ENCODE measurements around the gene RINT1.
A peak's percentile ranks its signal among the peaks of the same experiment; 100 is the strongest.
"Not testable (repeated sequence)": the region's sequence is repeated elsewhere in the genome, so short reads cannot be mapped to it uniquely, and the experiment has no call there.

RINT1 gene

GRCh38 chr7:105531792-105532671 lies at the start of gene RINT1:
Gene RINT1, plus strand, starts transcription at chr7:105532201. Its CDS starts 115 bp downstream, at chr7:105532316.
- peak; percentile 88 for DNase-seq

GRCh38 chr7:105487579-105488571 lies 44.1 kb upstream of the RINT1 start:
- no peak for DNase-seq

GRCh38 chr7:105489409-105489808 lies 42.6 kb upstream of the RINT1 start:
- DNase-seq: no peak

GRCh38 chr7:105493196-105493922 lies 38.6 kb upstream of the RINT1 start:
- no peak for DNase-seq

- no peak for DNase-seq
Observed at GRCh38 chr7:105493923-105494315, 38.1 kb upstream of the RINT1 start.

- DNase-seq: no peak
Observed at GRCh38 chr7:105496521-105496920, 35.5 kb upstream of the RINT1 start.

- no peak for DNase-seq
Observed at GRCh38 chr7:105497016-105497415, 35.0 kb upstream of the RINT1 start.

- no peak for DNase-seq
Observed at GRCh38 chr7:105502173-105502572, 29.8 kb upstream of the RINT1 start.

GRCh38 chr7:105512415-105512814 lies 19.6 kb upstream of the RINT1 start:
- DNase-seq: no peak

GRCh38 chr7:105512926-105513526 lies 19.0 kb upstream of the RINT1 start:
- DNase-seq: no peak

GRCh38 chr7:105515610-105516009 lies 16.4 kb upstream of the RINT1 start:
- DNase-seq: not testable (repeated sequence)

- no peak for DNase-seq
Observed at GRCh38 chr7:105519353-105519752, 12.6 kb upstream of the RINT1 start.

GRCh38 chr7:105520620-105521019 lies 11.4 kb upstream of the RINT1 start:
- not testable (repeated sequence) for DNase-seq

GRCh38 chr7:105521027-105521716 lies 10.8 kb upstream of the RINT1 start:
- peak; percentile 43 for DNase-seq

- DNase-seq: peak; percentile 67
Observed at GRCh38 chr7:105521717-105522463, 10.1 kb upstream of the RINT1 start, which contains the start of gene PUS7. Gene PUS7, minus strand, starts transcription at chr7:105522271. Its CDS starts 13,759 bp downstream, at chr7:105508512.

GRCh38 chr7:105524423-105524822 lies 7.6 kb upstream of the RINT1 start:
- DNase-seq: not testable (repeated sequence)

GRCh38 chr7:105524840-105525239 lies 7.2 kb upstream of the RINT1 start:
- no peak for DNase-seq

GRCh38 chr7:105527737-105528136 lies 4.3 kb upstream of the RINT1 start:
- not testable (repeated sequence) for DNase-seq

- DNase-seq: no peak
Observed at GRCh38 chr7:105530126-105530525, 1.9 kb upstream of the RINT1 start.

GRCh38 chr7:105530546-105530945 lies 1.5 kb upstream of the RINT1 start:
- DNase-seq: no peak

Data from NCI-H1417 treated with DMSO at 0.1 percent for 48 hours (cell line).